Fibroblast of lung (primary cell): Measurements from ENCODE around the gene FAU. TPM values are rescaled to one million over a fixed set of nuclear protein-coding genes. Genes with fewer than 3 reads are reported as not detected.

Experiments used
- DNase-seq, 2 donors: peaks; one replicate each; pipeline versions ENCODE4 v3.0.0 to v3.0.0-alpha.2; 2010; ENCODE audit warnings: low read depth in 2 of 2
- H2AFZ ChIP-seq: 2 replicates; pipeline ENCODE4 v1.5.1; 2012; ENCODE audit warnings: low read length, control low read depth, inconsistent platforms
- H3K27ac ChIP-seq: 2 replicates; pipeline ENCODE4 v1.5.1; 2011; ENCODE audit warnings: low read length, control low read depth; ENCODE audit not compliant: insufficient read depth
- H3K27me3 ChIP-seq: 2 replicates; pipeline ENCODE4 v1.5.1; 2011; ENCODE audit warnings: mild to moderate bottlenecking, low read length; ENCODE audit not compliant: control insufficient read depth, insufficient read depth
- H3K36me3 ChIP-seq: 2 replicates; pipeline ENCODE4 v1.5.1; 2011; ENCODE audit warnings: low read length; ENCODE audit not compliant: control insufficient read depth, insufficient read depth
- H3K4me1 ChIP-seq: 2 replicates; pipeline ENCODE4 v1.5.1; 2011; ENCODE audit warnings: low read length; ENCODE audit not compliant: control insufficient read depth, insufficient read depth; ENCODE audit errors: extremely low read depth
- H3K4me2 ChIP-seq: 2 replicates; pipeline ENCODE4 v1.5.1; 2011; ENCODE audit warnings: low read length, control low read depth; ENCODE audit not compliant: insufficient read depth; ENCODE audit errors: extremely low read depth
- H3K4me3 ChIP-seq, 4 experiments: fragments of 200-600 bp in 1 of 4; sonication (generic) in 1 of 4; replicated peaks in 1 of 4; 2 replicates each; pipeline ENCODE4 v1.5.1; 2011 to 2016; ENCODE audit warnings: low read length in 4 of 4, low read depth in 3 of 4, mild to moderate bottlenecking in 3 of 4, control low read depth in 2 of 4, inconsistent platforms in 1 of 4, mixed read lengths in 1 of 4; ENCODE audit not compliant: insufficient read depth in 1 of 4; ENCODE audit errors: control extremely low read depth in 1 of 4
- H3K79me2 ChIP-seq: 2 replicates; pipeline ENCODE4 v1.5.1; 2012; ENCODE audit warnings: mild to moderate bottlenecking, low read length, inconsistent platforms; ENCODE audit not compliant: control insufficient read depth, insufficient read depth
- H3K9ac ChIP-seq: 2 replicates; pipeline ENCODE4 v1.5.1; 2011; ENCODE audit warnings: mild to moderate bottlenecking, low read length, control low read depth; ENCODE audit not compliant: insufficient read depth
- H3K9me3 ChIP-seq: 2 replicates; pipeline ENCODE4 v1.5.1; 2012; ENCODE audit warnings: low read depth, low read length; ENCODE audit not compliant: control insufficient read depth, insufficient read depth
- H4K20me1 ChIP-seq: 2 replicates; pipeline ENCODE4 v1.5.1; 2011; ENCODE audit warnings: low read length; ENCODE audit not compliant: control insufficient read depth, insufficient read depth; ENCODE audit errors: extremely low read depth
- EZH2 ChIP-seq: IDR thresholded peaks from 2 replicates; pipeline ENCODE4 v1.5.1; 2012; ENCODE audit warnings: low read length, control low read depth, mild to moderate bottlenecking; ENCODE audit errors: missing control alignments
- polyA plus RNA-seq, 2 donors: library from polyadenylated mRNA; depleted of rRNA in 1 of 2; stranded (reverse) in 1 of 2; unstranded in 1 of 2; fragments of >200 nt; gene quantifications; 2 replicates each; pipeline ENCODE4 v1.2.1, GENCODE V29; 2011 to 2012; ENCODE audit warnings: missing spikeins in 1 of 2
- total RNA-seq: library from RNA; depleted of rRNA; stranded (reverse); fragments of >200 nt; gene quantifications from 2 replicates; pipeline ENCODE4 v1.2.1, GENCODE V29; 2014
- TF ChIP-seq, protein P1 (sequence below), 2 donors: IDR thresholded peaks in 1 of 2; conservative IDR thresholded peaks in 1 of 2; 1 replicate in 1 of 2; 2 replicates in 1 of 2; pipeline ENCODE4 v1.5.1; 2011 to 2012; ENCODE audit warnings: low read length in 2 of 2, control low read depth in 1 of 2, inconsistent platforms in 1 of 2, low read depth in 1 of 2, mild to moderate bottlenecking in 1 of 2

FAU gene
- total and polyA plus RNA-seq, 2 donors (not counting 1 experiment from before 2014, with no cell fraction given) = 256 to 336 TPM

DNA sequence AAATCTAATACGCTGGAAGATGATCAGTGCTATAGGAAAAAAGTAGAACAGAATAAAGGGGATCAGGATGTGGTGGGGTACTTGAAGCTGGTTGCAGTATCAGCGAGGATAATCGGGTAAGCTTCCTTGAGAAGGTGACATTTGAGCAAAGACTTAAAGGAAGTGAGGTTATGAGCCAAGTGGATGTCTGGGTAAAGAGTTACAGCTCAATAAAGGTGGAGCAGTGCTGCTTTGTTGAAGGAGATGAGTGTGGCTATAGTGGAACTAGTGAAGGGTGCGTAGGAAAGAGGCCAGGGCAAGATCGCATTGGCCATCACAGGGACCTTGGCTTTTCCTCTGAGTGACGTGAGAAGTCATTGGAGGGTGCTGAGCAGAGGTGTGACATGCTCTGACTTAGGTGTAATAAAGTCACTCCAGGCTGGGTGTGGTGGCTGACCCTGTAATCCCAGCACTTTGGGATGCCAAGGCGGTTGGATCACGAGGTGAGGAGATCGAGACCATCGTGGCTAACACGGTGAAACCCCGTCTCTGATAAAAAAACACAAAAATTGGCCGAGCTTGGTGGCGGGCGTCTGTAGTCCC is 14.7 kb upstream of the FAU start:
- no peak overlapping the region for H3K27ac ChIP-seq
- no peaks in the 10 kb centered on the region for H3K9me3 ChIP-seq
- TF ChIP-seq, protein P1, sequence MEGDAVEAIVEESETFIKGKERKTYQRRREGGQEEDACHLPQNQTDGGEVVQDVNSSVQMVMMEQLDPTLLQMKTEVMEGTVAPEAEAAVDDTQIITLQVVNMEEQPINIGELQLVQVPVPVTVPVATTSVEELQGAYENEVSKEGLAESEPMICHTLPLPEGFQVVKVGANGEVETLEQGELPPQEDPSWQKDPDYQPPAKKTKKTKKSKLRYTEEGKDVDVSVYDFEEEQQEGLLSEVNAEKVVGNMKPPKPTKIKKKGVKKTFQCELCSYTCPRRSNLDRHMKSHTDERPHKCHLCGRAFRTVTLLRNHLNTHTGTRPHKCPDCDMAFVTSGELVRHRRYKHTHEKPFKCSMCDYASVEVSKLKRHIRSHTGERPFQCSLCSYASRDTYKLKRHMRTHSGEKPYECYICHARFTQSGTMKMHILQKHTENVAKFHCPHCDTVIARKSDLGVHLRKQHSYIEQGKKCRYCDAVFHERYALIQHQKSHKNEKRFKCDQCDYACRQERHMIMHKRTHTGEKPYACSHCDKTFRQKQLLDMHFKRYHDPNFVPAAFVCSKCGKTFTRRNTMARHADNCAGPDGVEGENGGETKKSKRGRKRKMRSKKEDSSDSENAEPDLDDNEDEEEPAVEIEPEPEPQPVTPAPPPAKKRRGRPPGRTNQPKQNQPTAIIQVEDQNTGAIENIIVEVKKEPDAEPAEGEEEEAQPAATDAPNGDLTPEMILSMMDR (conservative IDR thresholded peaks at IDR 0.05 in 1 of 2, IDR thresholded peaks at IDR 0.05 in 1 of 2; ENCODE audit: low read depth in 1 of 2, low read length in 2 of 2) = no peak
- no peak for TF ChIP-seq EZH2
- H4K20me1 ChIP-seq = no peaks in the 10 kb centered on the region
- H3K79me2 ChIP-seq = peaks cover 23% of the 10 kb centered on the region
- no peak overlapping the region for H2AFZ ChIP-seq
- peaks cover 10% of the 10 kb centered on the region for H3K4me1 ChIP-seq
- no peak for DNase-seq
- no peak overlapping the region for H3K4me3 ChIP-seq
- H3K4me2 ChIP-seq = no peak overlapping the region
- H3K36me3 ChIP-seq = peaks cover 8% of the 10 kb centered on the region
- H3K9ac ChIP-seq = no peak overlapping the region
- H3K27me3 ChIP-seq = peaks cover 5% of the 10 kb centered on the region

DNA sequence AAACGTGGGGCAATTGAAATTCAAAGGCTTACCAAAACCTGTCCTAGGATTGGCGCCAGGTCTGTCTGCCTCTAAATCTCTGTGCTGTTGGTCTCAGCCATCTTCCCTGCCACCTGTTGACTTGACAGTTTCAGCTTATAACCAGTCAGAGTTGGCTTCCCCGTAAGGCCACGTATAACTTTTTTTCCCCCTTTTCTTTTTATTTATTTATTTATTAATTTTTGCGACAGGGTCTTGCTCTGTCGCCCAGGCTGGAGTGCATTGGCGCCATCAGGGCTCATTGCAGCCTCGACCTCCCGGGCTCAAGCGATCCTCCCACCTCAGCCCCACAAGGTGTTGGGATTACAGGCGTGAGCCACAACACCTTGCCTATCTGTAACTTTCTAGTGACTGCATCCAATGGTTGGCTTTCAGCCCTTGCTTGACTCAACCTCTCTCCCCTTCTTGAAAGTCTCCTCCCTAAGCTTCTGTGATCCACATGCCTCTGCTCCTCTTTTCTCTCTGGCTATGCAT is 13.8 kb upstream of the FAU start:
- Histone ChIP-seq H2AFZ (no peak overlapping the region), H3K9me3 (no peaks in the 10 kb centered on the region), H3K4me1 (peaks cover 10% of the 10 kb centered on the region), H3K4me2 (peak overlapping the region; percentile 100), H3K36me3 (peaks cover 17% of the 10 kb centered on the region), H3K27me3 (peaks cover 4% of the 10 kb centered on the region), H3K9ac (peak overlapping the region; percentile 51), H4K20me1 (no peaks in the 10 kb centered on the region), H3K27ac (peak overlapping the region; percentile 95), H3K79me2 (peaks cover 25% of the 10 kb centered on the region), H3K4me3 (peak overlapping the region; percentile 78 to 95 (median 86))
- DNase-seq = no peak
- TF ChIP-seq EZH2 = no peak
- TF ChIP-seq, protein P1 (conservative IDR thresholded peaks at IDR 0.05 in 1 of 2, IDR thresholded peaks at IDR 0.05 in 1 of 2; ENCODE audit: low read depth in 1 of 2, low read length in 2 of 2) = no peak

DNA sequence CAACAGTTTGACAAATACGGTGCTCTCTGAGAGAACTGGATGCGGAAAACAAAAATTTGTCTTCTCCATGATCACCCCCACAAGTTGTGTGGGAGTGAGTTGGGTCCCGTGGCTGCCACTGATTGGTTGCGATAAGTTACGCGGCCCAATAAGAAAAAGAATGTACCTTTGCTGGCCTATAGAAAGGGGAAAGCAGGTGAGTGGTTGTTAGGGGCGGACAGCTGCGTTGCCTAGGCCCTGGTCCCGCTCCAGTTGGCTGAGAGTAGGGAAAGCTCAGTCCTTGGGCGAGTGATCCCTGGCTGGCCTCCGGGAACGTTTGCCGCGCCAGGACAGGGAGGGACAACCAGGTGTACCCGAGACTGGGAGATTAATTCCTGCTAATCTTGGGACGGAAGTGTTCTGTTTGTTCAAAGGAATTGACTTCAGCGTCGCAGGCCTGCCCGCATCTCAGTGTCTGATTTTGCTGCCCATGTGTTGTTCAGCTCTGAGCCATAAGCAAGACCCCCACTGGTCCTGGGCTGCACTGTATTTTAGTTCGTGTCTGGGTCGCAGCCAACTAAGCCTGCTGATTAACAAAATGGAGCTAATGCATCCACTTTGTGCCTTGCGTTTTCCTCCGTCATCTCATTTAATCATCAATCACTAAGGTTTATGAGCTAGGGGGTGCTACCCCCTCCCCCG is 13.2 kb upstream of the FAU start:
- peaks cover 18% of the 10 kb centered on the region for H3K36me3 ChIP-seq
- DNase-seq = peak; percentile 95 to 99
- peaks cover 25% of the 10 kb centered on the region for H3K79me2 ChIP-seq
- peak overlapping the region; percentile 78 to 95 (median 86) for H3K4me3 ChIP-seq
- peak overlapping the region; percentile 86 for H3K9ac ChIP-seq
- H3K27me3 ChIP-seq = no peaks in the 10 kb centered on the region
- H3K4me2 ChIP-seq = peak overlapping the region; percentile 100
- H3K27ac ChIP-seq = peak overlapping the region; percentile 95
- no peaks in the 10 kb centered on the region for H4K20me1 ChIP-seq
- no peaks in the 10 kb centered on the region for H3K9me3 ChIP-seq
- peak overlapping the region; percentile 82 for H2AFZ ChIP-seq
- no peak for TF ChIP-seq EZH2
- TF ChIP-seq, protein P1 (conservative IDR thresholded peaks at IDR 0.05 in 1 of 2, IDR thresholded peaks at IDR 0.05 in 1 of 2; ENCODE audit: low read depth in 1 of 2, low read length in 2 of 2) = no peak
- H3K4me1 ChIP-seq = peaks cover 10% of the 10 kb centered on the region
